NCI-H2196 treated with DMSO at 0.1 percent for 48 hours (cell line): ENCODE results near the gene PICK1.
"Not testable (repeated sequence)": the region's sequence is repeated elsewhere in the genome, so short reads cannot be mapped to it uniquely, and the experiment has no call there.

ENCODE experiments used
- DNase-seq: peaks from one replicate; lab custom pipeline; 2025; ENCODE audit not compliant: unreplicated experiment; lab: John Stamatoyannopoulos, UW

PICK1 gene

GRCh38 chr22:38074181-38075104 lies 17.2 kb downstream of the PICK1 start:
- DNase-seq: no peak

DNA sequence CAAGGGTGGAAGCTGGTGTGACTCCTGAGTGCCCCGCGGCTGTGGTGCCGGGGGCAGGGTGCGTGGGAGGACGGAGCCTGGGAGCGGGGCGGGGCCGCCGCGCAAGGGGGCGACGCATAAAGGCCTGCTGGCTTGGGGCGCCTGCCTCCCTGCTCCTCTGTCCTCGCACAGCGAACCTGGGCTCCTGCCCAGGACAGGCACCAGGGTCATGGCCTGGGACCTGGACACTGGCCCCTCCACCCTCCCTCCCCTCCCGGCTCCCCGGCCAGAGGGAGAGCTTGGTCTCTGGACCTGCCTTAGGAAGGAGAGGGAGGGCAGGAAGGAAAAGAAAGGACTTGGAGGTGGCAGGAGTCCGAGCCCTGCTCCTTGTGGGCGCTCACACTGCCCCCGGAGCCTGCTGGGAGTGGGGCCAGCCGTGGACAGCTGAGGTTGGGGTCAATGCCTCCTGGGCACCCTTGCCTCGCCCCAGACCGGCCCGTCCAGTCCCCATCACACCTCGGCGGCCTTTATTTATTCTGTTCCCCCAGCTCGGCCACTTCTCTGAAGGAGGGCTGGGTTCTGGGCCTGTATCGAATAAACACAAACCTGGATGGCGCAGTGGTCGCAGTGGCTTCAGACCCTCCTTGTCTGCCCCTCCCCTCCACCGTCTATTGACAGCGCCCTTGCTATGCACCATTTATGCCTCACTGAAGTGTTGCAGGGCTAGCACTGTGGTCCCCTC lies 18.1 kb downstream of the PICK1 start:
- DNase-seq: no peak

- no peak for DNase-seq
Observed at GRCh38 chr22:38075961-38076360, 18.8 kb downstream of the PICK1 start.

DNA sequence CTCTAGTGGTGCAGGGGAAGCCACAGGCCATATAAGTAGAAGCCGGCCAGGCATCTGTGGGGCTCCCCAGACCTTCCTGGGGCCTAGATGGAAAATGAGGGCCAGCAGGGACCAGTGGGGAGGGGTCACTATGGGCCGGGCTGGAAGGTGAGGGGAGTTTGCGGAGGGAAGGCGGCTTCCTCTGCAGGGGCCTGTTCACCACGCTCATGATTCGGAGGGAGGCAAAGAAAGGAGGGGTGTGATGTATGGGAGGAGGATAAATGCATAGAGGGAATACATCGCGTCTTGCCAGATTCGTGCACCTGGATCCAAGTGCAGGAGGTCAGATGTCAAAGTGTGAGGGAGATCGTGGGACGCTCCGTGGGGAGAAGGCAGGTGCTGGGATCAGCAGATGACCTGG lies 19.9 kb downstream of the PICK1 start:
- no peak for DNase-seq

DNA sequence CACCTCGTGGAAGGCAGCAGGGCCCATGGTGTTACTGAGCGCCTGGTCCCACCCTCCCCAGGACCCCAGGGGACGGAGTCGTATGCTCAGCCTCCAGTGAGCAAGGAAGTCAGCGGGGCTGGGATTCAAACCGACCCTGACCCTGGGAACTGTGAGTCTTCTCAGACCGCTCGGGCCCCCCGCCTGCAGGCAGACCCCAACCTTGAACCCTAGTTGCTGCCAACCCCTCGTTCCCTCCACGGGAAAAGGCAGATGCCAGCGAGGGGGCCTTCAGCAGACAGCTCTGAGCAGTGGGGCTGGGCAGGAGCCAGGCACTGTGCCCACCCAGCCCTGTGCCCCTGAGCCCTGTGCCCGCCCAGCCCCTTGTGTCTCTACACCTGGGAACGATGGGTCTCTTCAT lies 20.4 kb downstream of the PICK1 start:
- DNase-seq: no peak

- DNase-seq: no peak
Observed at GRCh38 chr22:38078046-38078840, 21.0 kb downstream of the PICK1 start.

- DNase-seq: not testable (repeated sequence)
Observed at GRCh38 chr22:38079208-38079607, 22.0 kb downstream of the PICK1 start.

DNA sequence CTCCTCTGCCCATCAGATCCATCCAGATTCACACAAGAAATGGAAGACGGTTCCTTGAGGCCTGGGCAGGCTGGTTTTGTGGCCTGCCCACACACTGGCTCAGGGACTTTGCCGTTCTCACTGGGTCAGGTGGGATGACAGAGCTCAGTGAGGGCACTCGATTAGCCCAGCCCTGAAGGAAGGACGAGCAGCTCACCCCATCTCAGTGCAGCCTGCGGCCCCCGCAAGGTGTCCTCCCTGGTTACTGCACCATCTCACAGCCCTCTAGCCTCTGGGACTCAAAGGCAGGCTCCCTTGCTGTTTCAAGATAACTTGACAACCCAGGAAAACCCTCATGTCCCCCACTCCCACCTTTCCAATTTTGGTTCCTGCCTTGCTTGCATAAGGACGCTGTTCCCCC lies 22.6 kb downstream of the PICK1 start:
- DNase-seq: no peak

- no peak for DNase-seq
Observed at GRCh38 chr22:38080474-38080849, 23.3 kb downstream of the PICK1 start.

DNA sequence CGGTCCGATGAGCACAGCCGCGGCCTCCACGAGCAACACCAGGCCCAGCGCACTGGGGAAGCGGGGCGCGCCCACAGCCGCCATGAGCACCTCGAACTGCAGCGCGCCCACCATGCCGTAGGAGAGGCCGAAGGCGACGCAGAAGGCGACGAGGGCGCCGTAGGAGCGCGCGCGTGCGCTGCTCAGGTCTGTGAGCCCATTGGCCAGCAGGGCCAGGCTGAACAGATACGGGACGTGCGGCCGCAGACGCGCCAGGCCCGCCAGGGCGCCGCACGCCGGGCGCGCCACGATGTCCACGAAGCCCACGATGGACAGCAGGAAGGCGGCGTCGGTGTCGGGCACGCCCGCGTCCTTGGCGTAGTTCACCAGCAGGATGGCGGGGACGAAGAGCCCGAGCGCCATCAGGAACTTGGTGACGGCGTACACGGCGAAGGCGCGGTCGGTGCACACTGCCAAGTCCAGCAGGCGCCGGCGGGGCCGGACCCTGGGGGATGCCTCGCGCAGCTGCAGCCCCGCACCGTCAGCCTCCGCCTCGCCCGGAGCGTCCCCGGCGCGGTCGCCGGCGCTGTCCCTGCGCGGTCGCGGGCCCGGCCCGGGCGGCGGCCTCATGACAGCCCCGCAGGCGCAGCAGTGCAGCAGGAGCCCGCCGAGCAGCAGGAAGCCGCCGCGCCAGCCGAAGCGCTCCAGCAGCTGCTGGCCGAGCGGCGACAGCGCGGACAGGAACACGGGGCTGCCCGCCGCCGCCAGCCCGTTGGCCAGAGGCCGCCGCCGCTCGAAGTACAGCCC lies 23.8 kb downstream of the PICK1 start:
- DNase-seq: no peak

GRCh38 chr22:38081636-38081940 lies 24.4 kb downstream of the PICK1 start:
- no peak for DNase-seq

DNA sequence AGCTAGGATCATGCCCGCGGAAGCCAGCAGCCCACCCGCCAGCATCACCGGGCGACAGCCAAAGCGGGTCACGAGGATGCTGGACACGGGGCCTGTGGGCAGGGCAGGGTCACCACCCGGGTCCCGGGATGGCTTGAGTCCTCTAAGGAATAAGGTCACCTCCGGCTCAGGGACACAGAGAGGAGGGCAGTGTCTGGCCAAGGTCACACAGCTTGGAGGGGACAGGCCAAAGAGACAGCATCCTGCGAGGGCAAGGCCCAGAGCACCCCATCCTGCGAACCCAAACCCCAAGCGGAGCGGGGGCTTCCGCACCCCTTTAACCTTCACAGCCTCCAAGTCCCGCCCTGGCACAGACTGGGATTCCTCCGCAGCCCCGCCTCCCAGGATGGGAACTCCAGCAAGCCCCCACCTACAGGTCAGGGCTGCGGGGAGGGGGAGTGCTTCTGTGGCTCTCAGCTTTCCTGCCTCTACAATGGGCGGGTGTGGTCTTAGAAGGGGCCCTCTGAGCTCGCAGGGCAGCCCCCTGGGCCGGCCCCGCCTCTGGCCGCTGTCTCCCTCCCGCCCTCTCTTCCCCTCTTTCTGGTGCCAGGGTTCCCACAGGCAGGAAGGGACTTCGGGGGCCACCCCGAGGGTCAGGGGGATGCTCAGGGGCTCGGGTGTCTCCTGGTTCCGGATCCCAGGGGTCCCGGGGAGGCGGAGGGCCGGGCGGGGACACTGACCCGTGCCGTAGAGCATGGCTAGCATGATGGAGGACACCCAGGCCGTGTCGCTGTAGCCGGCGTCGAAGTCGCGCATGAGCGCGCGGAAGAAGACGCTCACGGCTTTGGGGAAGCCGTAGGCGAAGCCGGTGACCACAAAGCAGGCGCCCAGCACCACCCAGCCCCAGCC lies 25.0 kb downstream of the PICK1 start:
- DNase-seq: no peak

GRCh38 chr22:38082986-38083710 lies 25.9 kb downstream of the PICK1 start:
- DNase-seq: no peak

DNA sequence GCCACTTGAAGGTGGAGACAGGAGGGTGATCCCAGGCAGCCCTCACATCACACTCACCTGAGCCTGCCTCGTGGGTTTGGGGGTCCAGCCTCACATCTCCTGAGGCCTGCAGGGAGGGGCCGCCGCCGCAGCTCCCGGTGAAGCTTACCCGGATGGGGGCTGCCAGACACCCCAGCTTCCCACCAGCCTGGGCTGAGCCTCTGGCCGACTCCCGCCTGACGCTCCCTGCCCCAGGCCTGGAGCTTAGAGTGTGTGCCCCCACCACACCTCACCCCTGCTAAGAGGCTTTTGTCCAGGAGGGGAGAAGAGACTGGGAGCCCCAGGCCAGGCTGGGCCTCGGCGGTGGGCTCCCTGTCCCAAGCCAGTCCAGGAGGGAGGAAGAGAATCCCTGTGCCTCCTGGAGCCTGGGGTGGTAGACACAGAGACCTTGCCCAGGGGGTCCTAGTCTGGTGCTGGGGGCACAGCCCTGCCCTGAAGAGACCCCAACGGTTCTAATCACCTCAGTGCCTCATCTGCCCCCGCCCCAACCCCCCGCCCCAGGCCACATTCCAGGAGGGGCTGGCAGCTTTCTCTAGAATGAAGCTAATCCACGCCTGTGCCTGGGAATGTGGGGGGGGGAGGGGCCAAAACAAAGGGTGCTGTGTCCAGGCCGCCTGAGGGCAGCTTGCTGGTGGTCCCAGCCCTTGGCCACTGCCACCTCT lies 26.9 kb downstream of the PICK1 start, which contains the start of gene SLC16A8:
Gene SLC16A8, minus strand, starts transcription at position 254 of the 701 bp plus-strand sequence. CDS start 1,311 bp downstream, outside the sequence.
- no peak for DNase-seq

DNA sequence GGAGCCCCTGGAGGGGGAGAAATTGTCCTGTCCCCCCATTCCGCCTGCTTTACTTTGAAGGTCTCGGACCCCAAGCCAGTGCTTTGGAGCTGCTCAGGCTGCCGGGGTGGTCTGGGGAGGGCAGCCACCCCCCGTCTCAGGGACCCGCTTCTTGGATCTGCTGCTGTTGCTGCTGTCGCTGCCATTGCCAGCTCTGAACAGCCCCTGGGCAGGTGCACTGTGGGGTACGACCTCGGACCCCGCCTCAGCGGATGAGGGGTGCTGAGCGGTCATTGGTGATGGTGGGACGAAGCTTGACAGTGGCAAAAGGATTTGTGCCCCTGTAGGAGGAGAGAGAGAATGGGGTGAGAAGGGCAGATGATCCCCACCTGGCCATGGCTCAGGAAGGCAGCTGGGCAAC lies 27.9 kb downstream of the PICK1 start:
- DNase-seq: no peak

- DNase-seq: no peak
Observed at GRCh38 chr22:38085501-38085900, 28.3 kb downstream of the PICK1 start.

- no peak for DNase-seq
Observed at GRCh38 chr22:38086001-38086845, 29.0 kb downstream of the PICK1 start.

DNA sequence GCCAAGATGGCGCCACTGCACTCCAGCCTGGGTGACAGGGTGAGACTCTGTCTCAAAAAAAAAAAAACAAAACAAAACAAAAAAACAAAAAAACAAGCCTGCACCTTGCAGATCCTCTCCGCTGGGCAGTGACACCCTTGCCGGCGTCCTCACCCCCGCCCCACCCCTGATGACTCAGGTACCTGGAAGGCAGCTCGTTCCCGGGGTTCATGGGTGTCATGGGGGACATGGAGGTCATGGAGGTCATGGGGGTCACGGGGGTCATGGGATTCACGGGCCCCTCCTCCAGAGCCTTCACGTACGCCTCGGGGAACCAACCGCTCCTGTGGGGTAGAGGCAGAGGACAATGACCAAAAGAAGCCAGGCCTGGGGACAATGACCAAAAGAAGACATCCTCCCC lies 29.7 kb downstream of the PICK1 start:
- no peak for DNase-seq
